Measurements from ENCODE around the gene PEX19. TPM values are rescaled to one million over a fixed set of nuclear protein-coding genes. Genes with fewer than 3 reads are reported as not detected.
A peak's percentile ranks its signal among the peaks of the same experiment; 100 is the strongest.

Gene PEX19
- total RNA-seq, result 10 to 100 TPM; 21.2 to 39.7 (median 25.1) TPM

GRCh38 chr1:160284782-160285344, at the start of gene PEX19:
Gene PEX19, minus strand, starts transcription at chr1:160285133. Its CDS starts 9 bp downstream, at chr1:160285124.
- 0 to 1% methylated on average over 27 of the region's 27 CpGs for WGBS, 2 donors
- Histone ChIP-seq H3K27me3 (no peaks in the 10 kb centered on the region), H3K4me3 (peak within 1 kb of the TSS; percentile 62 to 87 (median 82)), H3K9me3 (no peaks in the 10 kb centered on the region), H3K36me3 (peaks cover 16 to 51% (median 33%) of the 10 kb centered on the region in 3 donors), H3K27ac (peak within 1 kb of the TSS; percentile 84 to 92 (median 88)), H3K4me1 (peaks cover 17 to 42% (median 21%) of the 10 kb centered on the region in 3 donors)
- DNase-seq, result peak; percentile 78
- peak in 1 of 6 experiments; percentile 32 for TF ChIP-seq CTCF (IDR thresholded peaks at IDR 0.05)
- peak in 3 of 4 donors; percentile 49 to 73 (median 53) for TF ChIP-seq POLR2A (IDR thresholded peaks at IDR 0.05)
- intact Hi-C loops (cut with DNase I), result no loop called here

- Histone ChIP-seq H3K36me3 (peaks cover 13 to 100% (median 52%) of the 10 kb centered on the region in 3 donors), H3K27me3 (no peaks in the 10 kb centered on the region), H3K9me3 (no peaks in the 10 kb centered on the region), H3K4me3 (no peak overlapping the region), H3K27ac (no peak overlapping the region), H3K4me1 (no peaks in the 10 kb centered on the region)
- TF ChIP-seq CTCF (IDR thresholded peaks at IDR 0.05) (no peak), POLR2A (IDR thresholded peaks at IDR 0.05) (no peak)
- intact Hi-C loops (cut with DNase I), result no loop called here
- DNase-seq, result no peak
These were observed 47.6 kb upstream of the PEX19 start for GRCh38 chr1:160332516-160332915.

GRCh38 chr1:160330119-160330518, 45.2 kb upstream of the PEX19 start:
- peaks cover 17 to 100% (median 75%) of the 10 kb centered on the region in 3 donors for H3K36me3 ChIP-seq

GRCh38 chr1:160328184-160328583, 43.3 kb upstream of the PEX19 start:
- Histone ChIP-seq H3K9me3 (no peaks in the 10 kb centered on the region), H3K4me3 (no peak overlapping the region), H3K36me3 (peaks cover 19 to 100% (median 77%) of the 10 kb centered on the region in 3 donors), H3K4me1 (no peaks in the 10 kb centered on the region), H3K27ac (no peak overlapping the region), H3K27me3 (no peaks in the 10 kb centered on the region)
- 66 to 72% methylated on average over 8 of the region's 8 CpGs for WGBS, 2 donors
- intact Hi-C loops (cut with DNase I), result no loop called here
- no peak for DNase-seq
- TF ChIP-seq POLR2A (IDR thresholded peaks at IDR 0.05), result no peak
- TF ChIP-seq CTCF (IDR thresholded peaks at IDR 0.05), result no peak

More at GRCh38 chr1:160330119-160330518, 45.2 kb upstream of the PEX19 start:
- no peak for DNase-seq
- H3K4me1 ChIP-seq, result no peaks in the 10 kb centered on the region
- H3K4me3 ChIP-seq, result no peak overlapping the region
- TF ChIP-seq POLR2A (IDR thresholded peaks at IDR 0.05) (no peak), CTCF (IDR thresholded peaks at IDR 0.05) (no peak)
- intact Hi-C loops (cut with DNase I), result no loop called here
- no peaks in the 10 kb centered on the region for H3K9me3 ChIP-seq
- no peak overlapping the region for H3K27ac ChIP-seq
- H3K27me3 ChIP-seq, result no peaks in the 10 kb centered on the region

GRCh38 chr1:160326418-160326817, 41.5 kb upstream of the PEX19 start:
- H3K9me3 ChIP-seq, result no peaks in the 10 kb centered on the region
- H3K4me3 ChIP-seq, result no peak overlapping the region
- H3K27me3 ChIP-seq, result no peaks in the 10 kb centered on the region
- H3K27ac ChIP-seq, result no peak overlapping the region
- no peak for DNase-seq
- H3K4me1 ChIP-seq, result no peaks in the 10 kb centered on the region
- TF ChIP-seq CTCF (IDR thresholded peaks at IDR 0.05), result no peak
- TF ChIP-seq POLR2A (IDR thresholded peaks at IDR 0.05), result no peak
- peaks cover 19 to 100% (median 64%) of the 10 kb centered on the region in 3 donors for H3K36me3 ChIP-seq
- 77 to 88% methylated on average over 5 of the region's 5 CpGs for WGBS, 2 donors
- intact Hi-C loops (cut with DNase I), result no loop called here
